Activated CD8-positive, alpha-beta T cell treated with anti-CD3 and anti-CD28 coated beads, Interleukin-2, amount 10 ng/mL, durations not matched to agents 7 days and 5 days (primary cell): ENCODE measurements around the gene CSTF3. TPM values are rescaled to one million over a fixed set of nuclear protein-coding genes. Genes with fewer than 3 reads are reported as not detected.
"Not testable (repeated sequence)": the region's sequence is repeated elsewhere in the genome, so short reads cannot be mapped to it uniquely, and the experiment has no call there.

Experiments used
- ATAC-seq: fragments of 150-1000 bp; cut with Tn5 transposase; one replicate; pipeline ENCODE4 v1.10.0; 2021; ENCODE audit warnings: moderate library complexity
- CTCF ChIA-PET: fragments of 350-600 bp; sonication (Branson Sonifier 250); formaldehyde crosslinking; loops from one replicate; lab custom pipeline; 2021; ENCODE audit warnings: antibody characterized with exemption; lab: Charles Lee
- POLR2A ChIA-PET: fragments of 350-600 bp; sonication (Branson Sonifier 250); formaldehyde crosslinking; loops from one replicate; lab custom pipeline; 2021; ENCODE audit warnings: antibody characterized with exemption; lab: Charles Lee
- DNase-seq: peaks from one replicate; pipeline ENCODE4 v3.0.0-alpha.2; 2020
- H3K27ac Mint-ChIP-seq: one replicate; pipeline ENCODE4 v1.8.0; 2021; ENCODE audit warnings: mild to moderate bottlenecking, mixed read lengths
- H3K27me3 Mint-ChIP-seq: one replicate; pipeline ENCODE4 v1.8.0; 2021; ENCODE audit warnings: low read depth, mixed read lengths
- H3K36me3 Mint-ChIP-seq: one replicate; pipeline ENCODE4 v1.8.0; 2021; ENCODE audit warnings: low read depth, mixed read lengths
- H3K4me1 Mint-ChIP-seq: one replicate; pipeline ENCODE4 v1.8.0; 2021; ENCODE audit warnings: low read depth, mixed read lengths
- H3K4me3 Mint-ChIP-seq: one replicate; pipeline ENCODE4 v1.8.0; 2021; ENCODE audit warnings: mild to moderate bottlenecking, mixed read lengths
- H3K9me3 Mint-ChIP-seq: one replicate; pipeline ENCODE4 v1.8.0; 2022; ENCODE audit warnings: mixed read lengths; ENCODE audit not compliant: insufficient read depth
- total RNA-seq, 2 experiments: library from RNA; stranded (reverse); gene quantifications; one replicate each; pipeline ENCODE4 v1.2.3, GENCODE V29; 2021

Gene CSTF3
- total RNA-seq, 2 experiments from 2014 or later, result 26.5 to 27.2 TPM

- DNase-seq (peak; percentile 15), ATAC-seq (no peak)
- CTCF ChIA-PET, result interaction anchor here (1.2 to 1.9 kb wide), 2 partner anchors 8 to 10 kb away, joined by 4 to 9 read pairs; no protein-coding TSS in a partner anchor
- Mint-ChIP-seq H3K36me3 (peaks cover 27% of the 10 kb centered on the region), H3K4me3 (no peak overlapping the region), H3K27ac (no peak overlapping the region), H3K9me3 (no peaks in the 10 kb centered on the region), H3K4me1 (peaks cover 3% of the 10 kb centered on the region), H3K27me3 (no peaks in the 10 kb centered on the region)
- POLR2A ChIA-PET, result no interaction called here
These were observed 105.9 kb downstream of the CSTF3 start for GRCh38 chr11:33055375-33055774.

GRCh38 chr11:33052231-33052630 lies 109.0 kb downstream of the CSTF3 start:
- Mint-ChIP-seq H3K9me3 (no peaks in the 10 kb centered on the region), H3K27ac (no peak overlapping the region), H3K4me1 (no peaks in the 10 kb centered on the region), H3K4me3 (no peak overlapping the region), H3K36me3 (peaks cover 28% of the 10 kb centered on the region), H3K27me3 (no peaks in the 10 kb centered on the region)
- ATAC-seq, result no peak
- CTCF ChIA-PET, result interaction anchor here (0.7 to 1.8 kb wide), 2 partner anchors 11 to 13 kb away, joined by 3 to 4 read pairs; no protein-coding TSS in a partner anchor
- POLR2A ChIA-PET, result interaction anchor here (0.6 kb wide), 2 partner anchors 11 to 897 kb away, joined by 3 read pairs; no protein-coding TSS in a partner anchor
- DNase-seq, result no peak

GRCh38 chr11:33049565-33050408 lies 111.5 kb downstream of the CSTF3 start:
- H3K27ac Mint-ChIP-seq, CTCF ChIA-PET, H3K4me1 Mint-ChIP-seq, H3K27me3 Mint-ChIP-seq, ATAC-seq, H3K4me3 Mint-ChIP-seq, DNase-seq, POLR2A ChIA-PET, H3K9me3 Mint-ChIP-seq: not testable (repeated sequence)
- H3K36me3 Mint-ChIP-seq, result peaks cover 34% of the 10 kb centered on the region

DNA sequence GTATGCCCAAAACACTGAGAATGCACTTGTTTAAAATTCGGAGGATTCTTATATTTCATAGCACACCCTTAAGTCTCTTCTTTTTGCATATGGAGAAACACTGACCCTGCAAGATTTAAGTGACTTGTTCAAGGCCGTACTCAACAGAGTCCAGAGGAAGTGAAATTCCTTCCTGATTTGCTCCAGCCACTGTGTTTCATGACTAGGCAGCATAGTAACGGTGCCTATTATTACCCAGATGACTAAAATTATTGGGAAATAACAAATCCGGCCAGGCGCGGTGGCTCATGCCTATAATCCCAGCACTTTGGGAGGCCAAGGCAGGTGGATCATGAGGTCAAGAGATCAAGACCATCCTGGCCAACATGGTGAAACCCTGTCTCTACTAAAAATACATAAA lies 112.6 kb downstream of the CSTF3 start:
- CTCF ChIA-PET, result not testable (repeated sequence)

GRCh38 chr11:33045551-33046255 lies 115.6 kb downstream of the CSTF3 start:
- DNase-seq (no peak), ATAC-seq (no peak)
- Mint-ChIP-seq H3K27ac (no peak overlapping the region), H3K4me3 (no peak overlapping the region), H3K9me3 (no peaks in the 10 kb centered on the region), H3K36me3 (peaks cover 42% of the 10 kb centered on the region), H3K27me3 (no peaks in the 10 kb centered on the region), H3K4me1 (peaks cover 15% of the 10 kb centered on the region)
- ChIA-PET CTCF (interaction anchor here (1.6 kb wide), 1 partner anchor 11 kb away, joined by 4 read pairs; no protein-coding TSS in a partner anchor), POLR2A (no interaction called here)

More for the DNA sequence above, 112.6 kb downstream of the CSTF3 start:
- H3K27me3 Mint-ChIP-seq, H3K27ac Mint-ChIP-seq, DNase-seq, H3K9me3 Mint-ChIP-seq, POLR2A ChIA-PET, H3K4me1 Mint-ChIP-seq, ATAC-seq, H3K4me3 Mint-ChIP-seq: not testable (repeated sequence)
- peaks cover 42% of the 10 kb centered on the region for H3K36me3 Mint-ChIP-seq

GRCh38 chr11:33044285-33044756 lies 117.0 kb downstream of the CSTF3 start:
- POLR2A ChIA-PET, result no interaction called here
- no peak overlapping the region for H3K4me3 Mint-ChIP-seq

GRCh38 chr11:33043221-33043830 lies 118.0 kb downstream of the CSTF3 start:
- H3K4me1 Mint-ChIP-seq, result peaks cover 27% of the 10 kb centered on the region
- DNase-seq, result no peak
- H3K27ac Mint-ChIP-seq, result no peak overlapping the region
- H3K4me3 Mint-ChIP-seq, result no peak overlapping the region
- no peaks in the 10 kb centered on the region for H3K9me3 Mint-ChIP-seq
- H3K36me3 Mint-ChIP-seq, result peaks cover 35% of the 10 kb centered on the region
- CTCF ChIA-PET, result interaction anchor here (0.8 to 1.4 kb wide), 3 partner anchors 9 to 86 kb away, joined by 3 to 5 read pairs (median 4); no protein-coding TSS in a partner anchor
- POLR2A ChIA-PET, result no interaction called here
- H3K27me3 Mint-ChIP-seq, result no peaks in the 10 kb centered on the region
- no peak for ATAC-seq

More at GRCh38 chr11:33044285-33044756, 117.0 kb downstream of the CSTF3 start:
- DNase-seq (no peak), ATAC-seq (no peak)
- CTCF ChIA-PET, result interaction anchor here (1.4 to 1.6 kb wide), 2 partner anchors 10 to 12 kb away, joined by 4 read pairs; no protein-coding TSS in a partner anchor
- Mint-ChIP-seq H3K27me3 (no peaks in the 10 kb centered on the region), H3K36me3 (peaks cover 41% of the 10 kb centered on the region), H3K4me1 (peaks cover 21% of the 10 kb centered on the region), H3K9me3 (no peaks in the 10 kb centered on the region), H3K27ac (no peak overlapping the region)

DNA sequence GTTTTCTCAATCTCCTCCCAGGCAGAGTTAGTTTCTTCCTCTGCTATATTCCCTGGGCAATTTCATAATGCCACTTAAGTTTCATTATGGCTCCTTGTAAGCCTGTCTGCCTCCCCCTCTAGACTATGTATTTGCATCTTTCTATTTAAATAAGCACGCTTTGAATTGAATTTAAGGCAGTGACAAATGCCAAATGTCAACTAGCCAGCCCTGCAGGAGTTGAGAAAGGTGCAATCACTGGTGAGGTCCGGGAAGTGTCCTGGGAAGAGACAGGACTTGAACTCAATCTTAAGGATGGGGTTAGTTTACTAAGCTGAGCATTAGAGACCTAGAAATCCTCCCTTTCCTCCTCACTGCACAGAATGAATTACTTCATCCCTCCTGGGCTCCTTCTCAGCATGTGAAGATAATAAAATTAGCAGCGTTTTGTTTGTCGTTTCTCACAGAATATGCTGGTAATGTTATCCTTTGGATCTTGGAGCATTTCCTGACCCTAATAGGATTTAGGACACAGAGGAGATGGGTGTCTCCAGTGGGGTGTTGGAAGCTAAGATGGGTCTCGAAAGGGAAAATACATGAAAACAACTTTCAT lies 120.3 kb downstream of the CSTF3 start:
- DNase-seq, result no peak
- Mint-ChIP-seq H3K36me3 (peaks cover 21% of the 10 kb centered on the region), H3K9me3 (no peaks in the 10 kb centered on the region), H3K27ac (peak overlapping the region; percentile 97), H3K4me3 (peak overlapping the region; percentile 90), H3K27me3 (peaks cover 3% of the 10 kb centered on the region), H3K4me1 (peaks cover 28% of the 10 kb centered on the region)
- ChIA-PET POLR2A (interaction anchor here (0.6 to 2.9 kb wide), 6 partner anchors 11 to 695 kb away, joined by 3 to 14 read pairs (median 8); partner anchors contain the start of genes CD59, CSTF3 and DEPDC7), CTCF (no interaction called here)
- ATAC-seq, result no peak

DNA sequence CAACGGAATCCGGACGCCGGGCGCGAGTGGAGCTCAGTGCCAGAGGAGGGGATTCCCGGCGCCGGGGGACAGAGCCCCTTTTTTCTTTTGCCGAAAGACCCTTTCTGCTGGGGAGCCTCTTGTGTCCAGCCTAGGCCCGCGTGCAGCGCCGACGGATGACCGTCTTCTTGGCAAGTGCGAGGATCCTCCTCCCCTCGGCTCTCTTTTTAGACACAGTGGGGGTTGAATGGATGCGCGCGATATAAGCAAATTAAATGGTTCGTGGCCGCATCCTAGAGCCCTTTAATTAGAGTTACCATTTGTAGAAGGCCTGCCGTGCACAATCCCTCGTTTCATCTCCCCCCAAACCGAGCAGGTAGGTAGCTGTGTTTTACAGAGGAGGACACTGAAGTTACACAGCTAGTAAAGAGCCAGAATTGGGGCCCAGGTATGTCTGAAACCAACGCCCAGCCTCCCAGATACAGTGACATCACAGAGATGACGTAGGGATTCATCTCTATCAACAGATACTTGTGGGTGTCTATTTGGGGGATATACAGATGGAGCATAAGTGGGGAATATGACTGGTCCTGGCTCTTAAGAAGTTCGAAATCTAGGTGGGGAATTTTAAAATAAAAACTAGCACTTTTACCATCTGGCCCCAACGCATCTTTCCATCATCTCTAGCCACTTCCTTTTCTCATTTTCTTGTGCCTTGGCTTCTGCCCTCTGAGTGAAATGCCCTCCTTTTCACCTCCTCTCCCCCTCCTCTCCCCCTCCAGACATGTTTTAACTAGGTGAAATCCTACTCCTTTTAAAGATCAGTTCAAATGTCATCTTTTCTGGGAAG lies 121.0 kb downstream of the CSTF3 start:
- peak; percentile 17 for ATAC-seq
- H3K27me3 Mint-ChIP-seq, result peaks cover 3% of the 10 kb centered on the region
- peak overlapping the region; percentile 90 for H3K4me3 Mint-ChIP-seq
- peaks cover 16% of the 10 kb centered on the region for H3K36me3 Mint-ChIP-seq
- peak; percentile 54 for DNase-seq
- H3K9me3 Mint-ChIP-seq, result no peaks in the 10 kb centered on the region
- peaks cover 28% of the 10 kb centered on the region for H3K4me1 Mint-ChIP-seq
- POLR2A ChIA-PET, result interaction anchor here (0.6 to 2.9 kb wide), 10 partner anchors 17 to 1398 kb away, joined by 3 to 14 read pairs (median 5); partner anchors contain the start of genes CD59, CSTF3 and DEPDC7
- peak overlapping the region; percentile 97 for H3K27ac Mint-ChIP-seq
- CTCF ChIA-PET, result interaction anchor here (0.7 to 1.8 kb wide), 5 partner anchors 15 to 72 kb away, joined by 3 to 6 read pairs (median 4); no protein-coding TSS in a partner anchor
